NCI-H187 treated with DMSO at 0.1 percent for 48 hours (cell line): ENCODE data around the gene ATP5MG.
A peak's percentile ranks its signal among the peaks of the same experiment; 100 is the strongest.
"Not testable (repeated sequence)": the region's sequence is repeated elsewhere in the genome, so short reads cannot be mapped to it uniquely, and the experiment has no call there.

Experiments
- DNase-seq: peaks from one replicate; lab custom pipeline; 2025; lab: John Stamatoyannopoulos, UW

The ATP5MG gene

DNA sequence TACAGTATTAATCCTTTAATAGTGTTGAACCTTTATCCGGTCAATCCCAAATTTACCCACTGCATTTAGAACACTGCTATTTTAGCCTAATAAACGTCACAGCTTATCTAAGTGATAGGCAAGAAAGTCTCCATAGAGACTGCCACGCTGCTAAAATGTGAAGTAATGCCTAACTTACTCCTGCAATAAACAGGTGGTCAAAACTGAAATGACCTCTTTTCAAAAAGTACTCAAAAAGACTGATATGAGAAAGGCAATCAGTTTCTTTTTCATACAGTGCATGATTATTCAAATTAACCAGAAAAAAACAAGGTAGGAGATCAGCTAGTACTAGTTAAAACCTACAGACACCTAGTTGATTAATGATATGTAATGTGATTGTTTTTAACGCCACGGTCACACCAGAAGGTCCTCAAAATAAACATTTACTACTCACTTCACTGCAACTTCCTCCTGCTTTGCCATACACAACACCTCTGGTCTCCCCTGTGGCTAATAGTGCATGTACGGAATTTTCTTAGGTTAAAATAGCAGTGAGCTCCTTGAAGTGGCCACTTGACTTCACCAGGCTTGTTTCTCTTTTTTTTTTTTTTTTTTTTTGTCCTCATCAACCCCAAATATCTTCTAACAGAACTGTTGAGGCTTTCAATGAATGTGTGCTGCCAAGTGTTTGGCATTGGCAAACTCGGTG, 8.8 kb downstream of the ATP5MG start:
- no peak for DNase-seq

DNA sequence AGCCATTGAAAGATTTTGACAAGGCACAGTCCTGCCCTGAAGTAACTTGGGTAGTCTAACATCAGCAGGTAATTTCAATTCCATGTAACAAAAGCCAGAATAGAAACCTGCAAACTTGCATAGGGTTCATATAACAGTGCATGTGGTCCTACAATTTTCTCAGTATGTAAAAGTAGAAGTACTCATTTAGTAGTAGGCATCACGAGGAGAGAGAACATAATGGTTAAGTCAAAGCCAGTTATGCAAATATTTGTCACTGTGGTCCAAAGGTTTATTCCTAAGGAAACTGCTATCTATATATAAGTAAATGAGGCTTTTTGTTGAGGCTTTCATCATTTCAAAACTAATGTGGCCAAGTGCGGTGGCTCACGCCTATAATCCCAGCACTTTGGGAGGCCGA, 10.1 kb downstream of the ATP5MG start:
- DNase-seq, result no peak

DNA sequence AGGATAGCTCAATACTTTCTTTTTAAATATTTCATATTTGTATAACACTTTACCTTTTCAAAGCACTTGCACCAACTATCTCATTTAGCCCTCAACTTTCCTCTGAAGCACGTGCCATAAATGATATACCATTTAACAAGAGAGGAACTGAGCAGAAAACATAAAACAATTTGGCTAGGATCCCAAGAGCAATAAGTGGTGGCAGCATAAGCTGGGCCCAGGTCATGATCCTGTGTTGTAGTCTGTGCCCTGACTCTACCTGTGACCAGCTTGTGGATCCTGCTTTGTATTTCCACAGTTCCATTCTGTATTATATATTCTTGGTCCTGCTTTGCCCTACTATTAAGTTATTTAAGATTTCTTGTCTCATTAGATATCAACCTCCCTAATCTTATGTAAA, 11.5 kb downstream of the ATP5MG start:
- DNase-seq, result no peak

DNA sequence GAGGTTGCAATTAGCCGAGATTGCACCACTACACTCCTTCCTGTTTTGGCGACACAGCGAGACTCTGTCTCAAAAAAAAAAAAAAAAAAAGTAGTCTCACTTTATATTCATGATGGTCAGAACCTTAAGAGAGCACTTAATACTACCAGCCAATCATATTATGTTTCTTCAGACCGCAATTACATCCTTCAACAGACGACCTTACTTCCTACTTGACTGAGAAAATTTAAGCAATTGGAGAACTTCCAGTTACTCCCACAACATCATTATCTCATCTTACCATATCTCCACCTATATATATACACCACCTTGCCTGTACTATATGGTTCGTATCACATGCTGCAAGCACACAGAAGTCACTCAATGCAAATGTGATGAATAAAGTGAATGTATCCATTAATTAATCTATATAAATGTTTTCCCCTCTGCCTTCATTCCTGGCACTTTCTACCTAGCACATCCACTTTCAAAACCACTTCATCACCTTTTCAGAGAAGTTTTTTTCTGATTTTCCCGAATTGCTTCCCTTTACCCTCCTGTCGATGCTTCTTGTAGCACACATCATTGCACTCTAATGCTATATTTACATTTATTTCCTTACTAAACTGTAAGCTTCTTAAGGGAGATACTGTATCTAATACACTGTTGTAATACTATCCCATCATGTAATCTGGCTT, 13.8 kb downstream of the ATP5MG start:
- no peak for DNase-seq

DNA sequence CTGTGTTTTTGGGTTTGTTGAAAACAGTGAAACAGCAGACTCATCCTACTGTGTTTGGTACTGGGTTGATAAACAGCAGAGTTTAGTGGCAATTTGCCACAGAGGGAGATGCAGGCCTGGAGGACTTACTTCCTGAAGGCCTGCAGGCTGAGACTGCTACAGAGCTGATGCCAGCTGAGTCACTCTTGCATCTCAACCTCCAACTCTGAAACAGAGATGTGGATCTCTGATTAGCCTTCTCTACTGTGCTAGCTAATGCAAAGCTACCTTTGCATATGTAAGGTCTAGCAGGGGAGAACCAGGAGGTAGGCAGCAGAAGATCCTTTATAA, 14.3 kb downstream of the ATP5MG start:
- DNase-seq, result no peak

DNA sequence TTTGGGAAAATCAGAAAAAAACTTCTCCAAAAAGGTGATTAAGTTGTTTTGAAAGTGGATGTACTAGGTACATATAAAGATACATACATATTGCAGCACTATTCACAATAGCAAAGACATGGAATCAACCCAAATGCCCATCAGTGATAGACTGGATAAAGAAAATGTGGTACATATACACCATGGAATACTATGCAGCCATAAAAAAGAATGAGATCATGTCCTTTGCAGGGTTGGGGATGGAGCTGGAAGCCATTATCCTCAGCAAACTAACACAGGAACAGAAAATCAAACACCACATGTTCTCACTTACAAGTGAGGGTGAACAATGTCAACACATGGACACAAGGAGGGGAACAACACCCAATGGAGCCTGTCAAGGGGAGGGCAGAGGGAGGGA, 15.5 kb downstream of the ATP5MG start:
- DNase-seq, result not testable (repeated sequence)

DNA sequence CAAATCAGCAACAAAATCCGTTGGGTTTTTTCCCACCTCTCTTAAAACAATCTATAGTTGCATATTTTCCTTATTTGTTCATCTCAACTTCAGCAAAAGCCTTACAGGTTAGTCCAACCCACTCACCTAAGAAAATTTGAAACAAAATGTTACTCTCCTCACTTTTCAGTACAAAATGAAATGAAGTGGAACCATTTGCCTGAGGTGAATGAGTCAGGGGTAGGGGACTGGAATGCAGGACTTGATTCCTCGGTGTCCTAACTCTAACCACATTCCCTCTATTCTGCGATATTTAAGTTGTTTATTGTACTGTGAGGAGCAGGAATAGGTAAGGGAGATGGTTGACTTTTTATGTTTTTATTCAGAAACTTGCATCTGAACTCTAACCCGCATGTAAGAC, 16.4 kb downstream of the ATP5MG start:
- DNase-seq, result no peak

DNA sequence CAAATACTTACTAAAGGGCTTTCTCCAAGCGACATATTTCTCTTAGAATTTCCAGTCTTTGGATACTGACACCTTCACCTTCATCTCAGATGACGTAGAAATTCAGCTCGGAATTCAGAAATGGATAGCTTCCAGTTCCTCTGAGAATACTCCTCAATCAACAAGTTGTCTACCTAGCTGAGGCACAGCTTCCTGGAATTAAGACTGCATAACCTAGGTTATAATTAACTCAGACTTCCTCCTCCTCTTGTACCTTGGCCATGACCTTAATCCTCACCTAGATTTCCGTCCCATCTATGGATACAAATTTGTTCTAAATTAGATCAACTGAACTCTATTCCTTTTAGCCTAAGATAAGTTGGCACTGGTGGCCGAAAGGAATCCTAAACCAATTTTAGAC, 17.4 kb downstream of the ATP5MG start:
- no peak for DNase-seq

DNA sequence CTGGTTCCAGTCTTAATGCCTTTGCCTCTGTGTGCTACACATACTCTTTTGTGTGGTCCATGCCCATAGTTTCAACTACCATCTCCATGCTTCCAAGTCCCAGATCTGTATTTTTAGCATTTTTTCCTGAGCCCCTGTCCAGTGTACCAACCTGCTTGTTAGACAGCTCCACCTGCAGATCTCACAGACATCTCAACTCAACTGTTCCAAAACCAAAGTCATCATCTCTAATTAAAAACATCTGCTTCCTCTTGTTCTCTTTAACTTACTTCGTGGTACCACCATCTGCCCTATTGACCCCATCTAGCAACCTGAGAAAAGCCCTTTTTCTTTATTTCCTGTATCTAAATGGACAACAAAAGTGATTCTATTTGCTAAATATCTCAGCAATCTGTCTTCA, 26.3 kb downstream of the ATP5MG start:
- no peak for DNase-seq

DNA sequence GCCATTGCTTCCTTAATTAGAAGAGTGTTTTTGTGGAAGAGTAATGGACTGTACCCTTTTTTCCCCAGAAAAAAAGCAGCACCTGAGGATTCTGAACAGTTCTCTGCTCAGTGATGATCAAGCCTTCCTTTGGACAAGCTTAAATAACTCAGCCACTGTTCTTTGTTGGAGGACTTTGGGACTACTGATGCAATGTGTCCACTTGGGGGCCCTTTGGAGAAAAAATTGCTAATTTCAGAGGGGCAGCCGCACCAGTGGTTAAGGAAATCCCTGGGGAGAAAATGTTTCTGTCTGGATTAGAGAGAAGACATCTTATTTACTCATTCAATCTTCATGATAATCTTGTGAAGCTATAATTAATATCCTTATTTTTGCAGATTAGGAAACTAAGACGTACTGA, 29.6 kb downstream of the ATP5MG start:
- no peak for DNase-seq

DNA sequence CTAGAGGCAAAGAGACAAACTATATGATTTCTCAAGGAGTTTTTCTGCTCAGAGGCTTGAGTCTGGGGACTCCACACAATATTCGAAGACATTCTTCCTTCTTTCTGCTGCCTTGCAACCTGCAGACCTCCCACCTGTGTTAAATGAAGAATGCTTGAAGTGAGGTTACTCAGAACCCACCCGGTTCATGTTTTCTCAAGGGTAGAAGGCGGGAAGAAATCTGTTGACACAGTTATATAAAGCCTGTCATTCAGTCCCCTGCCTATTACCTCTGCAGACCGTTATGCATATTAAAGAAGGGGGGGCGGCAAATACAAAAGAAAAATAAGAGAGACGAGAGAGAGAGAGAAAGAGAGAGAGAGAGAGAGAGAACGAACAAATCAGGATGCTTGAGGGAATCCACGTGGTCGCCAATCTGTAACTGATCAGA, 32.7 kb downstream of the ATP5MG start:
- DNase-seq, result no peak

DNA sequence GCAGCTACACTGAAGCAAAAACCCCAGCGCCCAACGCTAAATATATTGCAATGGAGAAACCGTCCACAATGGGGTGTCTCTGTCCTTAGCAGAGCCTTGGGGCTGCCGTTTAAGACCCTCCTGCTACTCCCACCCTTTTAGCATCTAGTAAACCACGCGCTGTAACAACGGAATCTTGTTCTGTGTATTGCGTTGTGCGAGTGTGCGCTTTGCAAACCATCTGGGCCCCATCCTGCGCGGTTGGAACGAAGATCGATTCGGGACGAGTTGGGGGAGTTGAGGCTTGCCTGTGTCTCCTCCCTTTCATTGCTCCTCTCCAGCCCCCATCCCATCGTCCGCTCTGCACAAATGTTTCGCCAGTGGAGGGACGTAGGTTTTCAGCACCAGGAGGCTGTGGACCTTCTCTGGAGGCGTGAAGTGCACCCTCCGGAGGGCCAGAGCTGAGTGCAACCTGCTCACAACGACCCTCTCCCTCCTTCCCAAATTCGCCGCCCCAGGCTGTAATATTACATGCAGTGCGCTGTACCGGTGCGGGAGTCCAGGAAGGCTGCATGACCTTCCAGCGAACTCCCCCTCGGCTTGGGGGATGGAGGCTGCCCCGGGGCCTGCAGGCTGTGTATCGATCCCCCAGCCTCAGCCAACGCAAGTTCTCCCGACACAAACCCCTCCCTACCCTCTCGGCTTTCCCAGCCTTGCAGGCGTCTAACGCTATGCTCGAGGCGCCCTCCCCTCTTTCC, 33.3 kb downstream of the ATP5MG start:
- DNase-seq, result no peak

DNA sequence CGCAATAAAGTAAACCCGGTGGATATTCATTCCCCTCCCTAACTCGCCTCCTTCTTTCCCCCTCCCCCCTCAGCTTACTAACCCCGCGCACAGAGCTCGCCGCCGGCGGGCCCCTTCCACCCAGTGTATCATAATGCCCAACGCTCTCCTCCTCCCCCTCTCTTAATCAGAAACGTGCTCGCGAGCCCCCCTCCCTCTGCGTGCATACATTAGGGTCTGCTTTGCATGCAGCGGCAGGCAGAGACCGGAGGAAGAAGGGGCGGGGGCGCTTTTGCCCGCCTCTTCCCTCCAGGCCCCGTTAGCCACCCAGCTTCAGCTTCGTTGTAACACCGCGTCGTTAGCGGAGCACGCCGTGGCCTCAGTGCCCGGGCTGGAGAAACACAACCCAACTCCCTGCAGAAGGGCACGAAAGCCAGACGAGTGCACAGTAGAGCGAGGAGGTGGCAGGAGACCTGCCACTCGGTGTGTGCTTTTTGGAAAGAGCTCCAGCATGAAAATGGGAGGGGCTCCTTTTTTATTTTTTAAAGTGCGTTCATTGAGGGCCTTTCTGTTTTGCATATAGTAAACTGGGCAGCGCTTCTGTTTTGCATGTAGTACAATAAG, 34.0 kb downstream of the ATP5MG start:
- DNase-seq, result peak; percentile 63

DNA sequence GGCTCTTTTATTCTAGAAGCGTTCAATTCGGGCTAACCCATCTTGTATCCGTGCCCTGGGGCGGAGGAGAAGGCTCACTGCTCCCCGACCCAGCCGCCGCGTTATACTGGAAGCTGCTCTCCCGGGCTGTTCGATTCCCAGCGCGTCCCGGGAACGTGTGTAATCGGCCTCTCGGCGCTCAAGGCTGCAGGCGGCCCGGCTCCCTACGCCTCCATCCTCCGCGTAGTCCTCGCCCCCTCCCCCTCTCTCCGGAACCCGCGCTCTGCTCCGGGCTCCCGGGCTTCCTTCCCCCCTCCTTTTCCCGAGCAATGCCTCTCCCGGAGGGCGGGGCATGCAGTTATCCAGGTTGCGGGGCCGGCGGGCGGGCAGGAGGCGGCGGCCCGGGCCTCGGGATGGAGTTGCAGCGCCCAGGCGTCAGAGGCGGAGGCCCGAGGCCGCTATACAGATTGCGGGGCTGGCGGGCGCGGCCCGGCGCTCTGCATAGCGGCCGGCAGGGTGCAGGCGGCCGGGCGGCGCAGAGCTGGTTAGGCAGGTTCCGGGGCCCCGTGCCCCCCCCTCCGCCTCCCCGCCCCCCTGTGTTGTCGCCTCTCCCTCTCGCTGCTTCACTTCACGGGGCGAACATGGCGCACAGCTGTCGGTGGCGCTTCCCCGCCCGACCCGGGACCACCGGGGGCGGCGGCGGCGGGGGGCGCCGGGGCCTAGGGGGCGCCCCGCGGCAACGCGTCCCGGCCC, 34.7 kb downstream of the ATP5MG start, which contains the start of gene KMT2A:
TSS of gene KMT2A (plus strand) at position 600 of the 732 bp plus-strand sequence. CDS start at position 621, 21 bp downstream.
- peak; percentile 85 for DNase-seq

DNA sequence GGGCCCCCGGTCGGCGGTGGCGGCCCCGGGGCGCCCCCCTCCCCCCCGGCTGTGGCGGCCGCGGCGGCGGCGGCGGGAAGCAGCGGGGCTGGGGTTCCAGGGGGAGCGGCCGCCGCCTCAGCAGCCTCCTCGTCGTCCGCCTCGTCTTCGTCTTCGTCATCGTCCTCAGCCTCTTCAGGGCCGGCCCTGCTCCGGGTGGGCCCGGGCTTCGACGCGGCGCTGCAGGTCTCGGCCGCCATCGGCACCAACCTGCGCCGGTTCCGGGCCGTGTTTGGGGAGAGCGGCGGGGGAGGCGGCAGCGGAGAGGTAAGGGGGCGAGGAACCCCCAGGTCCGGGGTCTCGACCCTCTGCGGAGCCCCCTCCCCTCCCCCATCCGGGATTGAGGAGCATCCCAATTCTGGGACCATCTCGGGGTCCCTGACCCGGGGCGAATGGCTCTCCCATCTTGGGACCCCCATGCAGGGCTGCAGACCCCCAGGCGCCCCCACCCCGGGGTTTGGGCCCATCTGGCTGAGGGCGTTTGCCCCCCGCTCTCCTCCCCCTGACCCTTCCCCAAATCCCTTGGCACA, 35.3 kb downstream of the ATP5MG start:
- DNase-seq, result no peak

DNA sequence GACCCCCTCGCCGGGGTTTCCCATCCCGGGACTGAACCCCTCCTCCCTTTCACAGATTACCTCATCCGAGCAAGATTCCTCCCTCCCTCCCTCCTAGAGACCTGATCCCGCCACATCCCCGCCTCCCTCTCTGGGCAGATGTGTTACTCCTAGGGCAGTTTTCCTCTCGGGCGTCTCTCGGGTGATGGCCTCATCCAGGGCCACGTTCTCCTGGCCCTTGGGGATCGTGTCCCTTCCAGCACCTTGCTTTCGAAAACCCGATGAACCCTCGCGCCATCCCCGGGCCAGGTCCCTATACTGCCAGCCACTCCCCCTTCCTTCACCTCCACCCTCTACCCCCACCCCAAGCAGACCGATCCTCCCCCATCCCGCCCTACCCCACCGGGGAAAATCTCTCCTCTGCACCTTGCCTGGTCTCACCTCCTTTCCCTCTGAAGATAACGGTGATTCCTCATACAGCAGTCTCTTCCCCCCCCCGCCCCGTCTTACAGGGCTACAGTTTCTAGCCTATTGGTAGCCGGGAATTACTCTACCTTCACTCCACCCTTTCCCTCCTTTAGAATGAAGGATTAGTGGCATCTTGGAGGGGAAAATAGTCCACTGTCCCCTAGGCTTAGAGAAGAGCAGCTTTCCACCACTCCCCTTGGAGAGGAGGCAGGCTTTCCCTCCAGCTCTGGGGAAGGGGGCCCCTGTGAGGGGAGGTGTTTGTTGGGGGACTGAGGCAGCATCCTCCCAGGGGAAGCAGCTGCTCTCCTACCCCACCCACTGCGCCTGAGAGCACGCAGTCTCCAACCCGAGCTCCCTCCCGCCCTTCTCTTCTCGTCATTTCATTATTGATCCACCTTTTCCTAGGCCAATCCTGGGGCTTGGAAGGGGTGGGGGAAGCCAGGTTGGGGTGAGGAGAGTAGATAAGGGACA, 36.1 kb downstream of the ATP5MG start:
- DNase-seq, result no peak

DNA sequence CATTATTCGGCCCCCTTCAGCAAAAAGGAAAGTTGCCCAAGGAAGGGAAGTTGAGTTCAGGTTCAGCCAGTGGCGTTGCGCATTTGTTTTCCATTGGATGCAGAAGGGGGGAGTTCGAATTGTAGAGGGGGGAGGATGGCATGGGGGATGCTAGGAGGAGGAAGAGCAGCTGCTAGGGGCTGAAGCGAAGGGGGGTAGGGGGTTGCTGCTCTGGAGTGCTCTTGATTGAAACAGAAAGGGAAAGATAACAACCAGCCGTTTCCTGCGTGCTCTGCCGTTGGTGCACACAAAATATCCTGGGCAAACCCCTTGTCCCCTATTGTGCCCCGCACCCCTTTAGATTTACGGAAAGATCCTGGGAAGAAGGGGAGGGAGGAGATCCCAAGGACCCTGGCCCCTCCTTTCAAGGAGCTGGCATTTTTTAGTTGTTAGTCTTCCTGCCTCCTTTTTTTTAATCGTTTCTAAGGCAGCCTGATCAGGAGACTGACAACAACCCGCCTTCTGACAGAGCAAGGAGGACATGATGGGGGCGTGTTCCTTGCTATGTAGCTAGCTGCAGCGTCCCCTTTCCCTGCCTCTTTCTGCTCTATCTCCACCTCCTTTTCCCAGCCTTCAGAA, 37.0 kb downstream of the ATP5MG start:
- no peak for DNase-seq

DNA sequence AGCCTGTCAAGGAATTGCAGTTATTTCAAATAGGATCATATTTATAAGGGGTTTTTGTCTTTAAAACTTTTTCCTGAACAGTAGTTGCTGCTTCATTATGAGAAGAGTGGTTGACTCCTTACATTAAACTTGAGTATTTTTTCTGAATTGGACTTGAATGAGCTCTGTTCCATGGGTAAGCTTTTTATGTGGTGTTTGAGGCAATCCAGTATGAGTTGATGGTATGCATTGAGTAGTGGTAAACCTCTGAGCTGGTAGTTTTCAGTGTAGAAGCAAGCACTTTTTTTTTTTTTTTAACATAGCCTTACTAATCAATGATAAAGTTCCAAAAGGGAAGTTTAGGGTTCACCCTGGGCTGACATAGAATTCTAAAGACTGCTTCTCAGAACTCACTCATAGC, 38.2 kb downstream of the ATP5MG start:
- no peak for DNase-seq

DNA sequence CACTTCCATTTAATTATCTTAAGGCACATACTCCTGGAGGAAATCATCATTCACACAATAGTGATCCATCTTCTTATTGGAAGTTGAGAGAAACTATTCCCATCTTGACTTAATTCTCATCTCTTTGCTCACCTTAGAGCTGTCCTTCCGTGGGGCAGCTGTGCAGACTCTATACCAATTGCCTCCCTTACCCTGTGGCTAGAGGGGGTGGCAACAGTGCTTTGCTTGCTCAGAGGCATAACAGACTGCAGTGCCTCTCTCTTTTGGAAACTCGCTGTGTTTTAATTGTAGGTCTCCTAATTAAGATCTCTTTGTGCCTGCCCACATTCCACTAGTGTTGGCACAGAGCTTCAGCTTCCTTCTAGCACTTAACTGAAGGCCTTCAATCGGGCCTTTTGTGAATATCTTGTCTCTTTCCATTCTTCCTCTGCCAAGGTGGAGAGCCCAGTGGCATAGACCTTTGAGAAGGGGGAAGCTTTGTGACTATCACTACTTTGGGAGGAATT, 40.4 kb downstream of the ATP5MG start:
- no peak for DNase-seq

DNA sequence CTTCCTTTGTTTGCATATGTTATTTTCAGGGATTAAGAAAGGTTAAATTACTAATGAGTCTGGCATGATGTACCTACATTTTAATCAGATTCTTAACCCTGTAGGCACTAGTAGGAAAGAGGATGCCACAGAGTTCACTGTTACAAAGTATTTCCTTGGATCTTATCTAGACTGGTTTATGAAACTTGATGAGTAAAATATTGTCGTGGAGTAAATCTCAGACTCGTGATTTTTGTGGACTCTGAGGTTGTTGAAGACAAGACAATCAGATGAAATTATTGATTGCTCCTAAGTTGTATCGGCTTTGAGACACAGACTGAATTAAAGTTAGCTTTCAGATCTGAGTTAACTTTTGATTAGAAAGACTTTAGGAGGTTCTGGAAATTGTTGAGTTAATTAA, 40.9 kb downstream of the ATP5MG start:
- DNase-seq, result no peak
